ENCODE results near the gene BCKDK.

DNA sequence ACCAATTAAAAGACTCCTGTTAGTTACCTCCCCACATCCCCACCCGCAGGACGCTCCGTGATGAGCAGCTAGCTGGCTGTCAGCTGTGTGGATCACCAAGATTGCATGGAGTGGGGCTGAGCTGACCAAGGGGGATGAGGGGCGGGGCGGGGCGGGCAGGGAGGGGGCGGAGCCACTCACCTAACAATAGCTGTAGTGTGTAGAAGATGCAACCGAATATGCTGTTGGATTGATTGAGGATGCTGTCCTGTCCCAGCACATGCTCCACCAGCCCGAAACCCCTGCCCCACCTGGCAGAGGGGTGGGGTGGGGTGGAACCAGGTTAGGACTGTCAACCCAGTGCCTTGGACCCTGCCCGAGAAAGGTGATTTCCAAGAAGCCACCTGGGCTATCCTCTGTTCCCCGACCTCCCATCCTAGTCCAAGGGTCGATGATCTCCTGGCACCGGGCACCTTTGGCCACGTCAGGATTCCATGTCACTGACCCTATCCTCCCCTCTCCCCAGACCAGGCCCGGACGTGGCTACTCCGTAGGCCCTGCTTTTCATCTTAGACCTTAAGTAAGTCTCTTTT is 15.0 kb upstream of the BCKDK start:
- TF ChIP-seq POLR2A (IDR thresholded peaks at IDR 0.05) (no peak), POLR2AphosphoS5 (IDR thresholded peaks at IDR 0.05) (no peak)
- TF ChIP-seq, protein P1, sequence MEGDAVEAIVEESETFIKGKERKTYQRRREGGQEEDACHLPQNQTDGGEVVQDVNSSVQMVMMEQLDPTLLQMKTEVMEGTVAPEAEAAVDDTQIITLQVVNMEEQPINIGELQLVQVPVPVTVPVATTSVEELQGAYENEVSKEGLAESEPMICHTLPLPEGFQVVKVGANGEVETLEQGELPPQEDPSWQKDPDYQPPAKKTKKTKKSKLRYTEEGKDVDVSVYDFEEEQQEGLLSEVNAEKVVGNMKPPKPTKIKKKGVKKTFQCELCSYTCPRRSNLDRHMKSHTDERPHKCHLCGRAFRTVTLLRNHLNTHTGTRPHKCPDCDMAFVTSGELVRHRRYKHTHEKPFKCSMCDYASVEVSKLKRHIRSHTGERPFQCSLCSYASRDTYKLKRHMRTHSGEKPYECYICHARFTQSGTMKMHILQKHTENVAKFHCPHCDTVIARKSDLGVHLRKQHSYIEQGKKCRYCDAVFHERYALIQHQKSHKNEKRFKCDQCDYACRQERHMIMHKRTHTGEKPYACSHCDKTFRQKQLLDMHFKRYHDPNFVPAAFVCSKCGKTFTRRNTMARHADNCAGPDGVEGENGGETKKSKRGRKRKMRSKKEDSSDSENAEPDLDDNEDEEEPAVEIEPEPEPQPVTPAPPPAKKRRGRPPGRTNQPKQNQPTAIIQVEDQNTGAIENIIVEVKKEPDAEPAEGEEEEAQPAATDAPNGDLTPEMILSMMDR (IDR thresholded peaks at IDR 0.05) = no peak

Data from breast epithelium (tissue), 3 donors.